ENCODE data around the gene ZMAT2.
"Not testable (repeated sequence)": the region's sequence is repeated elsewhere in the genome, so short reads cannot be mapped to it uniquely, and the experiment has no call there.

The ZMAT2 gene

GRCh38 chr5:140710899-140711552, 10.8 kb downstream of the ZMAT2 start:
- DNase-seq: no peak

- DNase-seq: no peak
These were observed 11.5 kb downstream of the ZMAT2 start for GRCh38 chr5:140711794-140712193.

- no peak for DNase-seq
These were observed 13.4 kb downstream of the ZMAT2 start for GRCh38 chr5:140713562-140714094.

- not testable (repeated sequence) for DNase-seq
These were observed 16.0 kb downstream of the ZMAT2 start for GRCh38 chr5:140716238-140716637.

GRCh38 chr5:140718266-140718592, 18.0 kb downstream of the ZMAT2 start:
- no peak for DNase-seq

GRCh38 chr5:140720738-140721137, 20.5 kb downstream of the ZMAT2 start:
- DNase-seq: not testable (repeated sequence)

GRCh38 chr5:140721395-140721794, 21.1 kb downstream of the ZMAT2 start:
- DNase-seq: not testable (repeated sequence)

GRCh38 chr5:140725799-140726471, 25.7 kb downstream of the ZMAT2 start:
- no peak for DNase-seq

GRCh38 chr5:140733098-140733497, 32.9 kb downstream of the ZMAT2 start:
- no peak for DNase-seq

GRCh38 chr5:140734354-140734753, 34.1 kb downstream of the ZMAT2 start:
- DNase-seq: no peak

- DNase-seq: no peak
These were observed 37.2 kb downstream of the ZMAT2 start for GRCh38 chr5:140737486-140737885.

- DNase-seq: no peak
These were observed 41.7 kb downstream of the ZMAT2 start for GRCh38 chr5:140741967-140742366.

GRCh38 chr5:140753561-140753960, 53.3 kb downstream of the ZMAT2 start:
- DNase-seq: no peak

Data from NCI-H187 treated with DMSO at 0.1 percent for 48 hours (cell line).